Measurements from ENCODE around the gene ZNF462. TPM values are rescaled to one million over a fixed set of nuclear protein-coding genes. Genes with fewer than 3 reads are reported as not detected.
"Not testable (repeated sequence)": the region's sequence is repeated elsewhere in the genome, so short reads cannot be mapped to it uniquely, and the experiment has no call there.

The ZNF462 gene
- total RNA-seq, 1 donor from 2014 or later = 98.3 TPM

DNA sequence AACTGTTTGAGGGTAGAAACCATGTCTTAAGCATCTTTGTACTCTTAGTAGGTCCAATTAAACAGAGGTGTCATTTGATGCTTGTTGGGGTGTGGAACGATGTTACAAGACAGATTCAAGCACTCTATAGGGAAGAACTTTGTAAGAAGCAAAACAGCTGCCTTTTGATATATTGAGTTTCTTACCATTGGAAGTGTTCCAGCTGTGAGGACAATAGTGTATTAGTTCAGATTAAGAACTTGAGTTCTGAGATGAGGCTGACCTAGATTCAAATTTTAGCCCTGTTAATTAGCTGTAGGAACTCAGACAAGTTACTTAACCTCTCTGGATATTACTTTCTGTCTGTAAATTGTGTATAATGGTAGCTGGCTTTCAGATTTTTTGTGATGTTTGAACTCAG is 19.6 kb upstream of the ZNF462 start:
- no peak for DNase-seq (ENCODE audit: low spot score)
- no peaks in the 10 kb centered on the region for H3K27me3 Mint-ChIP-seq (ENCODE audit: unreplicated experiment)
- no peaks in the 10 kb centered on the region for H3K4me1 Mint-ChIP-seq (ENCODE audit: unreplicated experiment)

DNA sequence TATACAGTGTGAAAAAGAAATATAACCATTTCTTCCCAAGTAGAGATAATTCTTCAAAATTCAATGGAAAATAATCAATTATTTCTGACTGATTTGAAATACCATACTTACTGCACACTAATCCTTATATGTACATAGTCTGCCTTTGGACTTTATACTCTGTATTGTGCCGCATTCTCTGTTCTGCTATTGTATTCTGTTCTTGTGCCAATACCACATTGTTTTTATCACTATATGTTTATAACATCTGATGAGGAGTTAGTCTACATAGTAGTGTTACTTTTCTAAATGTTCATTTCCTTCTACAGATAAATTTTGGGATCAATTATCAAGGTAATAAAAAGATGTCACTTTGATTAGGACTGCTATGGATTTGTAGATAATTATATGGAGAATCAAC is 16.7 kb upstream of the ZNF462 start:
- no peak overlapping the region for H3K4me3 Mint-ChIP-seq (ENCODE audit: unreplicated experiment)
- no peaks in the 10 kb centered on the region for H3K9me3 Mint-ChIP-seq (ENCODE audit: unreplicated experiment)
- no peak for TF ChIP-seq CTCF (IDR thresholded peaks at IDR 0.05; ENCODE audit: unreplicated experiment)
- no peak for DNase-seq (ENCODE audit: low spot score)
- H3K27me3 Mint-ChIP-seq (ENCODE audit: unreplicated experiment) = no peaks in the 10 kb centered on the region
- H3K36me3 Mint-ChIP-seq (ENCODE audit: low read depth, unreplicated experiment) = no peaks in the 10 kb centered on the region
- no peak overlapping the region for H3K27ac Mint-ChIP-seq (ENCODE audit: unreplicated experiment)
- H3K4me1 Mint-ChIP-seq (ENCODE audit: unreplicated experiment) = no peaks in the 10 kb centered on the region

More for the DNA sequence above, 19.6 kb upstream of the ZNF462 start:
- no peak for TF ChIP-seq CTCF (IDR thresholded peaks at IDR 0.05; ENCODE audit: unreplicated experiment)
- Mint-ChIP-seq H3K4me3 (ENCODE audit: unreplicated experiment) (no peak overlapping the region), H3K9me3 (ENCODE audit: unreplicated experiment) (no peaks in the 10 kb centered on the region), H3K36me3 (ENCODE audit: low read depth, unreplicated experiment) (no peaks in the 10 kb centered on the region), H3K27ac (ENCODE audit: unreplicated experiment) (no peak overlapping the region)

DNA sequence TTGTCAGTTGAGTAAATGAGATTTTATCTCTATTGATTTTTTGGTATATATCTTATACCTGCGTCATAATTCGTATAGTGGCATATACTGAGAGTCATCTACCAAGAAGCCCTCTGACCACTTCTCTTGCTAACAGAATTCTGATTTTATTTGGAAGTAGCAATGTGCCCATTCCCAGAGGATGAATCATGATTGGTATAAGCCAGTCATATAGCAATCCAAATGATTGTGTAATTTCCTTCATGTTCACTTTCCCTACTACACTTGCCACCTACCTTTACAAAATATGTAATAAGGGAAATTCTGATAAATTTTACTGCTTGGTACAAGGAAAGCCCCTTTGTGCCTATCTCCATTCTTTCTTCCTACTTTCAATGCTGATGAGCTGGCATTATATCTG is 16.1 kb upstream of the ZNF462 start:
- H3K36me3 Mint-ChIP-seq (ENCODE audit: low read depth, unreplicated experiment) = no peaks in the 10 kb centered on the region
- H3K4me1 Mint-ChIP-seq (ENCODE audit: unreplicated experiment) = no peaks in the 10 kb centered on the region
- H3K4me3 Mint-ChIP-seq (ENCODE audit: unreplicated experiment) = no peak overlapping the region
- no peaks in the 10 kb centered on the region for H3K27me3 Mint-ChIP-seq (ENCODE audit: unreplicated experiment)
- no peak for DNase-seq (ENCODE audit: low spot score)
- TF ChIP-seq CTCF (IDR thresholded peaks at IDR 0.05; ENCODE audit: unreplicated experiment) = no peak
- no peak overlapping the region for H3K27ac Mint-ChIP-seq (ENCODE audit: unreplicated experiment)
- no peaks in the 10 kb centered on the region for H3K9me3 Mint-ChIP-seq (ENCODE audit: unreplicated experiment)

- not testable (repeated sequence) for H3K9me3 Mint-ChIP-seq (ENCODE audit: unreplicated experiment); H3K27me3 Mint-ChIP-seq (ENCODE audit: unreplicated experiment); H3K4me1 Mint-ChIP-seq (ENCODE audit: unreplicated experiment); H3K36me3 Mint-ChIP-seq (ENCODE audit: low read depth, unreplicated experiment); DNase-seq (ENCODE audit: low spot score); H3K4me3 Mint-ChIP-seq (ENCODE audit: unreplicated experiment); H3K27ac Mint-ChIP-seq (ENCODE audit: unreplicated experiment)
Observed at GRCh38 chr9:106851640-106852039, 11.3 kb upstream of the ZNF462 start.

DNA sequence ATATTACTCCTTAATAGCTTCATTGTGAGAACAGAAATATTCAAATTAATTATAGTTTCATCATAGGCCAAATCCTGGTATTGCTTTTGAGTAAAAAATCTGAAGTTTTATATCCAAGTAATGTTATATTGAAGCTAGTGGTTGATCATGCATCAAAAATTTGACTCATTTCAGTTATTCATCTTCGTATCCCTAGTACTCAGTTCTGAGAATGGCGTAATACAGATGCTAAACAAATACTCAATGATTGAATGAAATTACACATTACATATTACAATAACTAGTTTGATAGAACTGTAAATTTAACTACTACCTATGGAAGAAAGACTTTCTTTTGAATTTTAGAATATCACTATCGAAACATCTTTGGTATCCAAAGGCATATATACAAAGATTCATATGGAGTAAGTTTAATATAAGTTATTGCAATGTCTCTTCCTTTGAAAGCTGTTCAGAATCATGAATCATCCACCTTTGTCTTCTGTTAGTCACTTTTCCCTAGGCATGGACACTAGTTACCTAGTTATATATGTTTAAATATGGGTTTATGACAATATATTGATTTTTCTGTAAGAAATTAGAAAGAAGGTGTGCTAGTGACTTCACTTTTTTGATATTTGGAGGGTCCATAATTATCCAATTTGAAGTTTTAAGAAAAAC is 5.0 kb upstream of the ZNF462 start:
- TF ChIP-seq CTCF (IDR thresholded peaks at IDR 0.05; ENCODE audit: unreplicated experiment) = no peak
- Mint-ChIP-seq H3K36me3 (ENCODE audit: low read depth, unreplicated experiment) (peaks cover 4% of the 10 kb centered on the region), H3K4me3 (ENCODE audit: unreplicated experiment) (no peak overlapping the region), H3K9me3 (ENCODE audit: unreplicated experiment) (no peaks in the 10 kb centered on the region), H3K27ac (ENCODE audit: unreplicated experiment) (no peak overlapping the region), H3K4me1 (ENCODE audit: unreplicated experiment) (peaks cover 32% of the 10 kb centered on the region), H3K27me3 (ENCODE audit: unreplicated experiment) (peaks cover 10% of the 10 kb centered on the region)
- no peak for DNase-seq (ENCODE audit: low spot score)

Measured in endothelial cell (in vitro differentiated cells).